GM12864 (cell line): ENCODE measurements around the gene DDN.

ENCODE experiments used
- DNase-seq: peaks from one replicate; pipeline ENCODE4 v3.0.0-alpha.2; 2011; ENCODE audit warnings: low read depth
- H3K4me3 ChIP-seq: 2 replicates; pipeline ENCODE4 v1.5.1; 2011; ENCODE audit warnings: mild to moderate bottlenecking, low read depth, low read length, control low read depth
- CTCF ChIP-seq: IDR thresholded peaks from 2 replicates; pipeline ENCODE4 v1.5.1; 2011; ENCODE audit warnings: low read depth, mild to moderate bottlenecking, moderate library complexity, low read length, control low read depth, inconsistent platforms; ENCODE audit errors: missing control alignments

DDN gene

DNA sequence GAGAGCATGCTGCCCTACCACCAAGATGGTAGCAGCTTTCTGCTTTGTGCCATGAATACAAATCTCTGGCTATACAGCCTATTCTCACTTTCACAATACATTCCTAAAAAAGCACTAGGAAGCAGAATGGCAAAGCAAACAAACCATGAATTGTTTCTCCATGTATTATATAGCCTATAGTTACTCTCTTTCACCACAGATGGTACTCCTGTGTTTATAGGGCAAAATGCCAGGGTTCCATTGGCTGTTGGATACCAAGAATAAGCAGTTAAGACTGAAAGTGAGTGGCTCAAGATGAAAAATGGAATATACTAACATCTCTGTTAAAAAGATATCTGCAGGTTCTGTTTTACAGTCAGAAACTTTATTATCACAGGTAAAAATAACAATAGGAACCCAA, 53.0 kb downstream of the DDN start:
- H3K4me3 ChIP-seq: no peak overlapping the region
- no peak for TF ChIP-seq CTCF
- DNase-seq: no peak
